Measurements from ENCODE around the gene RGS17.

The RGS17 gene

GRCh38 chr6:153048631-153049030 is 82.5 kb downstream of the RGS17 start:
- H3K4me3 Mint-ChIP-seq: no peak overlapping the region
- H3K4me1 Mint-ChIP-seq: peaks cover 5% of the 10 kb centered on the region
- no peak for TF ChIP-seq CTCF (IDR thresholded peaks at IDR 0.05; ENCODE audit: unreplicated experiment in 3 of 3)
- H3K27me3 Mint-ChIP-seq (ENCODE audit: low read depth): no peaks in the 10 kb centered on the region
- peaks cover 4% of the 10 kb centered on the region for H3K9me3 Mint-ChIP-seq
- H3K36me3 Mint-ChIP-seq (ENCODE audit: low read depth): no peaks in the 10 kb centered on the region
- H3K27ac Mint-ChIP-seq: no peak overlapping the region

- peaks cover 5% of the 10 kb centered on the region for H3K4me1 Mint-ChIP-seq
- no peaks in the 10 kb centered on the region for H3K27me3 Mint-ChIP-seq (ENCODE audit: low read depth)
- peaks cover 4% of the 10 kb centered on the region for H3K9me3 Mint-ChIP-seq
- no peak overlapping the region for H3K27ac Mint-ChIP-seq
- no peaks in the 10 kb centered on the region for H3K36me3 Mint-ChIP-seq (ENCODE audit: low read depth)
- no peak overlapping the region for H3K4me3 Mint-ChIP-seq
- TF ChIP-seq CTCF (IDR thresholded peaks at IDR 0.05; ENCODE audit: unreplicated experiment in 3 of 3): no peak
Measured at GRCh38 chr6:153047386-153047785, 83.7 kb downstream of the RGS17 start.

DNA sequence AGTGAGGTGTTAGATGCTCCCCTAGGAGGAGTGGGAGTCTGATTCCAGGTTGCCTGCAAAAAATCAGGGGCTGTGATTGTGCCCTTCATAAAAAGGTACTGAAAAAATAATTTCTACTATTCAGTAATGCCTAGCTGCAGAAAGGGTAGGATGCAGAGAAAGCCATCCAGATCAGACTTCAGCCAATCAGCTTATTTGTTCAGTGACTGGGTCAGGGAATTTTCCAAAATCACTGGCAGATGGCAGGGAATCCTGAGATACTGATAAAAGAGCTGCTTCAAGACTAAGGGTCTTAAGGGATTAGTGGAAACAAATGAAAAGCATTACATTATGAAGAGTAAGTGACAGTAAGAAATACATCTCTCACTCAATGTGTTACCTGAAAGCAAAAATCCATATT is 85.8 kb downstream of the RGS17 start:
- Mint-ChIP-seq H3K36me3 (ENCODE audit: low read depth) (no peaks in the 10 kb centered on the region), H3K27me3 (ENCODE audit: low read depth) (no peaks in the 10 kb centered on the region), H3K27ac (no peak overlapping the region), H3K4me1 (peaks cover 5% of the 10 kb centered on the region), H3K4me3 (no peak overlapping the region), H3K9me3 (no peaks in the 10 kb centered on the region)
- no peak for TF ChIP-seq CTCF (IDR thresholded peaks at IDR 0.05; ENCODE audit: unreplicated experiment in 3 of 3)

GRCh38 chr6:153044295-153044694 is 86.8 kb downstream of the RGS17 start:
- H3K9me3 Mint-ChIP-seq: no peaks in the 10 kb centered on the region
- no peaks in the 10 kb centered on the region for H3K27me3 Mint-ChIP-seq (ENCODE audit: low read depth)
- TF ChIP-seq CTCF (IDR thresholded peaks at IDR 0.05; ENCODE audit: unreplicated experiment in 3 of 3): no peak
- H3K27ac Mint-ChIP-seq: no peak overlapping the region
- H3K4me1 Mint-ChIP-seq: peaks cover 5% of the 10 kb centered on the region
- no peaks in the 10 kb centered on the region for H3K36me3 Mint-ChIP-seq (ENCODE audit: low read depth)
- no peak overlapping the region for H3K4me3 Mint-ChIP-seq

GRCh38 chr6:153043719-153044118 is 87.4 kb downstream of the RGS17 start:
- no peak for TF ChIP-seq CTCF (IDR thresholded peaks at IDR 0.05; ENCODE audit: unreplicated experiment in 3 of 3)
- Mint-ChIP-seq H3K27me3 (ENCODE audit: low read depth) (no peaks in the 10 kb centered on the region), H3K27ac (no peak overlapping the region), H3K36me3 (ENCODE audit: low read depth) (no peaks in the 10 kb centered on the region), H3K9me3 (no peaks in the 10 kb centered on the region), H3K4me1 (peaks cover 5% of the 10 kb centered on the region), H3K4me3 (no peak overlapping the region)

DNA sequence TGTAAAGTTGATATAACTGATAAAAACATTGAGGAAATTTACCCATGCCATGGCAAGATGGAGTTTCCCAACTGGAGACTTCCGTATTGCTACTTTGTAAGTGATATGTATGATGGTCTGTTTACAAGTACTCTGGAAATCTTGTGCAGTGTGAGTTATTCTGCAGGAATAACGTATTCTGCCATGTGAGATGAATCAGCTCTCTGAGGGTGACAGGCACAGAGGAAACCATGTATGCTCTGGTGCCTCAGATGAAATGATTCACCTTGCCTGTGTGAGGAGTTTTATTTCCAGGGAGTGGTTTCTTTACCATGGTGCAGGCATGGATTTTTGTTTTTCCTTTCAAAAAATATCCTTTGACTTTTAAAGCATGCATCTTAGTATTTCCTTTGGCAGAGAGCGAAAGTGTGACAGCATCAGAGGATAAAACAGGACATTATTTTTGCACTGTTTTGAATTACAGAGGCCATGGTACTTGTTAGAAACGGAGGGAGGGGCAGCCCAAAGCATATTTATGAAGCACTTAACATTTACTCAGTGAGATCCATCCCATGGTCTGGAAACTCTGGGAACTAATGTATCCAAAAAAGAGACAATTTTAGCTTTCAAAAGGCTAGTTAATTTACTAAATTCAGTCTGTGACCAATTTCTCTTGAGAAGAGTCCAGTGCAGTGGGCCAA is 92.6 kb downstream of the RGS17 start:
- H3K27me3 Mint-ChIP-seq (ENCODE audit: low read depth): no peaks in the 10 kb centered on the region
- H3K36me3 Mint-ChIP-seq (ENCODE audit: low read depth): no peaks in the 10 kb centered on the region
- no peak for TF ChIP-seq CTCF (IDR thresholded peaks at IDR 0.05; ENCODE audit: unreplicated experiment in 3 of 3)
- no peaks in the 10 kb centered on the region for H3K4me1 Mint-ChIP-seq
- H3K27ac Mint-ChIP-seq: no peak overlapping the region
- H3K4me3 Mint-ChIP-seq: no peak overlapping the region
- no peaks in the 10 kb centered on the region for H3K9me3 Mint-ChIP-seq

Measured in nephron (organoid).